Activated gamma-delta T cell treated with Interleukin-2 at 50 U/mL for 16 hours (primary cell): Measurements from ENCODE around the gene NLRP5.
A peak's percentile ranks its signal among the peaks of the same experiment; 100 is the strongest.
"Not testable (repeated sequence)": the region's sequence is repeated elsewhere in the genome, so short reads cannot be mapped to it uniquely, and the experiment has no call there.

Source experiments
- DNase-seq: peaks from one replicate; pipeline ENCODE4 v3.0.0-alpha.2; 2020

The NLRP5 gene

GRCh38 chr19:56099638-56100539 is 113.3 kb downstream of the NLRP5 start:
- no peak for DNase-seq

GRCh38 chr19:56101095-56101494 is 114.5 kb downstream of the NLRP5 start:
- no peak for DNase-seq

GRCh38 chr19:56101746-56102535 is 115.4 kb downstream of the NLRP5 start:
- no peak for DNase-seq

GRCh38 chr19:56103027-56103614 is 116.5 kb downstream of the NLRP5 start:
- DNase-seq = no peak

GRCh38 chr19:56104423-56104822 is 117.8 kb downstream of the NLRP5 start:
- DNase-seq = no peak

- peak; percentile 43 for DNase-seq
Measured at GRCh38 chr19:56105090-56105701, 118.6 kb downstream of the NLRP5 start.

- not testable (repeated sequence) for DNase-seq
Measured at GRCh38 chr19:56105831-56106396, 119.3 kb downstream of the NLRP5 start.

GRCh38 chr19:56106397-56106849 is 119.8 kb downstream of the NLRP5 start:
- no peak for DNase-seq

GRCh38 chr19:56106993-56107392 is 120.4 kb downstream of the NLRP5 start:
- no peak for DNase-seq

- no peak for DNase-seq
Measured at GRCh38 chr19:56107626-56108351, 121.2 kb downstream of the NLRP5 start.

GRCh38 chr19:56108447-56109195 is 122.0 kb downstream of the NLRP5 start:
- DNase-seq = no peak

- no peak for DNase-seq
Measured at GRCh38 chr19:56109226-56109625, 122.7 kb downstream of the NLRP5 start.

GRCh38 chr19:56110515-56111448 is 124.2 kb downstream of the NLRP5 start:
- DNase-seq = no peak
